ENCODE data around the gene SLC22A12.

The SLC22A12 gene

DNA sequence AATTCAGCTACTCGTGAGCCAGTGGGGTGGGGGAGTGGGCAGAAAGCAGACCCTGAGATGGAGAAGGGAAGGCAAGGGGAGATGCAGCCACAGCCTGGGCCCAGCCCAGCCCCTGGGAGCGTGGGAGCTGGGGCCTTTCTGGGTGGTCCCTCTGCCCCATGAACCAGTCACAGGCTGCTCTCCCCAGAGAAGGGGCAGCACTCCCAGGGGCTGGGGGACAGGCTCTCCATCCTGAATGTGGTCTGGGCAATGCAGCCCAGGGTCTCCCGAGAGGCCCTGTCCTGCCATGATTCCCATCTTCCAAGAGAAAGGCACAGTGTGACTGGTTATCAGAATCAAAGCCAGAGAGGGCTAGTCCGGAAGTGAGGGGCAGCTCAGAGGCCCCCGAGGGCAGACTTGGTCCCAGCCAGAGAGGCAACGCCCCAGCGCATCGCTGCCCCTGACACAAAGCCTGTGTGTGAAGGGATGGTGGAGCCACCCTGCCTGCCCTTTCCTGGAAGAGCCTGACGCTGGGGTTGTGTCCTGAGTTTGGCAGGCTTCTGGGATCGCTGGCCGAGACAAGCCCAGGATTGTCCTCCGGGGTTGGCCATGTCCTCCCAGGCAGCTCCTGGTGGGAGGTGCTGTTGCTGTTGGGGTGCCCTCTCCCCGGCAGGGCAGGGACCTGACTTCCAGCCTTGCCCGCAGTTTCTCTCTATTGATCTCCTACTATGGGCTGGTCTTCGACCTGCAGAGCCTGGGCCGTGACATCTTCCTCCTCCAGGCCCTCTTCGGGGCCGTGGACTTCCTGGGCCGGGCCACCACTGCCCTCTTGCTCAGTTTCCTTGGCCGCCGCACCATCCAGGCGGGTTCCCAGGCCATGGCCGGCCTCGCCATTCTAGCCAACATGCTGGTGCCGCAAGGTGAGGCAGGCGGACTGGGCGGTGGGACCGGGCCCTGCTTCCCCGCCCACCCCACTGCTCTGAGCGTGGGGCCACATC lies 23.8 kb upstream of the SLC22A12 start:
- peak overlapping the region; percentile 84 for H4K8ac ChIP-seq (ENCODE audit: low read length)
- H2BK12ac ChIP-seq (ENCODE audit: low read length in 2 of 2) = peak overlapping the region in 1 of 2 experiments; percentile 58
- H4K91ac ChIP-seq (ENCODE audit: low read length) = peak overlapping the region; percentile 45
- H3K18ac ChIP-seq (ENCODE audit: low read depth in 1 of 2, low read length in 2 of 2) = peak overlapping the region; percentile 26 to 54
- H2BK120ac ChIP-seq (ENCODE audit: low read depth, low read length) = peak overlapping the region; percentile 37
- peaks cover 3% of the 10 kb centered on the region for H3K4me1 ChIP-seq (ENCODE audit: control insufficient read depth, insufficient read depth, low read depth, low read length)
- H2AFZ ChIP-seq (ENCODE audit: low read depth, low read length) = no peak overlapping the region
- 89% methylated on average over 30 of the region's 30 CpGs for WGBS
- H3K4me2 ChIP-seq (ENCODE audit: low read length, poor library complexity, severe bottlenecking) = no peak overlapping the region
- H2BK15ac ChIP-seq (ENCODE audit: low read depth, poor library complexity, severe bottlenecking) = no peak overlapping the region
- H3K36me3 ChIP-seq (ENCODE audit: control insufficient read depth in 1 of 2, insufficient read depth in 2 of 2, low read depth in 1 of 2, low read length in 2 of 2) = no peaks in the 10 kb centered on the region
- H3K27me3 ChIP-seq (ENCODE audit: control insufficient read depth in 1 of 2, insufficient read depth in 1 of 2, low read length in 2 of 2) = peaks cover 8 to 16% of the 10 kb centered on the region in 2 experiments
- H3K79me1 ChIP-seq (replicated peaks; ENCODE audit: low read length, poor library complexity, severe bottlenecking) = no peaks in the 10 kb centered on the region
- no peaks in the 10 kb centered on the region for H3K9me3 ChIP-seq (ENCODE audit: control insufficient read depth, low read length)
- H3K27ac ChIP-seq (ENCODE audit: low read length, poor library complexity, severe bottlenecking) = no peak overlapping the region
- DNase-seq = no peak
- H2BK5ac ChIP-seq (ENCODE audit: low read depth, low read length, poor library complexity, severe bottlenecking) = no peak overlapping the region
- peak overlapping the region; percentile 29 to 40 for H3K4ac ChIP-seq (ENCODE audit: low read depth in 1 of 2, low read length in 2 of 2)
- peak overlapping the region; percentile 53 for H3K9ac ChIP-seq (ENCODE audit: low read length)
- no peak overlapping the region for H3K14ac ChIP-seq (ENCODE audit: low read length in 2 of 2)
- H3K23ac ChIP-seq (ENCODE audit: low read length in 2 of 2) = no peak overlapping the region
- no peak overlapping the region for H2AK5ac ChIP-seq (ENCODE audit: low read length, severe bottlenecking)
- H3K4me3 ChIP-seq (ENCODE audit: insufficient read depth in 1 of 2, low read depth in 1 of 2, low read length in 2 of 2) = peak overlapping the region in 1 of 2 experiments; percentile 16

DNA sequence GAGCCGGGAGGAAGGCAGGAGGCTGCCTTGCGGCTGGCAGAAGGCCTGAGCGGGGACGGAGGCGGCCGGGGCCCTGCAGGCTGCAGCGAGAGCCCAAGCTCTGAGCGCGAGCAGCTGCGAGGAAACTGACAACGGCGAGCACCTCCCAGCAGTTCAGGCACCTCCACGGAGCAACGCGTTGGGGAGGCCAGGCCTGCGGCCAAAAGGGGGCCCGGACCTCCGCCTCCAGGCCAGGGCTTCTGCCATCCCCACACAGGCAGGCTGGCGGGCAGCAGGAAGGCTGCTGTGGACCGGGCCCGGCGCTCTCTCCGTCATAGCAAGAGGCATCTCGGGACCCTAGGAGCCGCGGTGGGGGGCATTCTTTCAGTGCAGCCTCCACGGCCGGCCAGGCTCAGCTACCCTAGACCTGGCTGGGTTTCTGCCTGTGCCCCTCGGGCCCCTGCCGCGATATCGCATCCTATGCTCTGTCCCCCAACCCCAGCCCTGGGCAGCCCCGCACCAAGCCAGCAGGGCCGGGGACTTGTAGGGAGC lies 22.9 kb upstream of the SLC22A12 start:
- DNase-seq = no peak
- H2BK120ac ChIP-seq (ENCODE audit: low read depth, low read length) = no peak overlapping the region

DNA sequence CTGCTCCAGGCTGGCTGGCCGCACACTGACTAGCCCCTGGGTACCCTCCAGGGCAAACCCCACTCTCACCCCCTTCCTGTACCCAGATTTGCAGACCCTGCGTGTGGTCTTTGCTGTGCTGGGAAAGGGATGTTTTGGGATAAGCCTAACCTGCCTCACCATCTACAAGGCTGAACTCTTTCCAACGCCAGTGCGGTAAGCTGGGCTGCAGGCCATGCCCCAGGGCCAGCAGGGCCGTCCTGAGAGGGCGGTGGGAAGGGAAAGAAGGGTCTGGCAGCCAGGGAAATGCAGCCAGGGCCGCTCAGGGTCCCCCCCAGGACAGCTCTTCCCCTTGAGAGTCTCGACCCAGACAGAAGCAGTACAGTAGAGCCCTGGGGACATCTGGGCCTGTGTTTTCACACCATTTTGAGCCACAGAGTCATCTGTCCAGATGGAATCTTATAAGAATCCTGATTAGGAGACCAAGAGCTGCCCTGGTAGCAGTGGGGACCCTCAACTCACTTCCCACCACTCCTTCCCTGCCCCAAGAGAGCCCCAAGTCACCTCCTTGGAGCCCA lies 22.4 kb upstream of the SLC22A12 start:
- no peak overlapping the region for H3K23ac ChIP-seq (ENCODE audit: low read length in 2 of 2)
- H2BK120ac ChIP-seq (ENCODE audit: low read depth, low read length) = no peak overlapping the region
- no peak overlapping the region for H2BK5ac ChIP-seq (ENCODE audit: low read depth, low read length, poor library complexity, severe bottlenecking)
- no peak overlapping the region for H3K18ac ChIP-seq (ENCODE audit: low read depth in 1 of 2, low read length in 2 of 2)
- no peak overlapping the region for H4K91ac ChIP-seq (ENCODE audit: low read length)
- no peak for DNase-seq
- H3K27me3 ChIP-seq (ENCODE audit: control insufficient read depth in 1 of 2, insufficient read depth in 1 of 2, low read length in 2 of 2) = peaks cover 11 to 12% of the 10 kb centered on the region in 2 experiments
- no peak overlapping the region for H3K4ac ChIP-seq (ENCODE audit: low read depth in 1 of 2, low read length in 2 of 2)
- H3K36me3 ChIP-seq (ENCODE audit: control insufficient read depth in 1 of 2, insufficient read depth in 2 of 2, low read depth in 1 of 2, low read length in 2 of 2) = no peaks in the 10 kb centered on the region
- WGBS = 80% methylated on average over 6 of the region's 8 CpGs
- no peaks in the 10 kb centered on the region for H3K9me3 ChIP-seq (ENCODE audit: control insufficient read depth, low read length)
- peaks cover 3% of the 10 kb centered on the region for H3K4me1 ChIP-seq (ENCODE audit: control insufficient read depth, insufficient read depth, low read depth, low read length)
- H2AFZ ChIP-seq (ENCODE audit: low read depth, low read length) = no peak overlapping the region
- no peak overlapping the region for H3K14ac ChIP-seq (ENCODE audit: low read length in 2 of 2)
- no peak overlapping the region for H2BK15ac ChIP-seq (ENCODE audit: low read depth, poor library complexity, severe bottlenecking)
- no peak overlapping the region for H3K27ac ChIP-seq (ENCODE audit: low read length, poor library complexity, severe bottlenecking)
- no peak overlapping the region for H3K4me3 ChIP-seq (ENCODE audit: insufficient read depth in 1 of 2, low read depth in 1 of 2, low read length in 2 of 2)
- H3K79me1 ChIP-seq (replicated peaks; ENCODE audit: low read length, poor library complexity, severe bottlenecking) = no peaks in the 10 kb centered on the region
- H4K8ac ChIP-seq (ENCODE audit: low read length) = no peak overlapping the region
- H3K4me2 ChIP-seq (ENCODE audit: low read length, poor library complexity, severe bottlenecking) = no peak overlapping the region
- no peak overlapping the region for H3K9ac ChIP-seq (ENCODE audit: low read length)
- no peak overlapping the region for H2AK5ac ChIP-seq (ENCODE audit: low read length, severe bottlenecking)
- no peak overlapping the region for H2BK12ac ChIP-seq (ENCODE audit: low read length in 2 of 2)

More for the DNA sequence above, 22.9 kb upstream of the SLC22A12 start:
- H3K4me1 ChIP-seq (ENCODE audit: control insufficient read depth, insufficient read depth, low read depth, low read length) = peaks cover 3% of the 10 kb centered on the region
- H4K8ac ChIP-seq (ENCODE audit: low read length) = no peak overlapping the region
- no peaks in the 10 kb centered on the region for H3K9me3 ChIP-seq (ENCODE audit: control insufficient read depth, low read length)
- H3K4me3 ChIP-seq (ENCODE audit: insufficient read depth in 1 of 2, low read depth in 1 of 2, low read length in 2 of 2) = no peak overlapping the region
- H2AK5ac ChIP-seq (ENCODE audit: low read length, severe bottlenecking) = no peak overlapping the region
- H2BK5ac ChIP-seq (ENCODE audit: low read depth, low read length, poor library complexity, severe bottlenecking) = no peak overlapping the region
- H2BK12ac ChIP-seq (ENCODE audit: low read length in 2 of 2) = no peak overlapping the region
- H3K18ac ChIP-seq (ENCODE audit: low read depth in 1 of 2, low read length in 2 of 2) = no peak overlapping the region
- H2AFZ ChIP-seq (ENCODE audit: low read depth, low read length) = no peak overlapping the region
- no peaks in the 10 kb centered on the region for H3K79me1 ChIP-seq (replicated peaks; ENCODE audit: low read length, poor library complexity, severe bottlenecking)
- H2BK15ac ChIP-seq (ENCODE audit: low read depth, poor library complexity, severe bottlenecking) = no peak overlapping the region
- no peak overlapping the region for H3K4ac ChIP-seq (ENCODE audit: low read depth in 1 of 2, low read length in 2 of 2)
- no peak overlapping the region for H3K14ac ChIP-seq (ENCODE audit: low read length in 2 of 2)
- no peak overlapping the region for H3K9ac ChIP-seq (ENCODE audit: low read length)
- H4K91ac ChIP-seq (ENCODE audit: low read length) = no peak overlapping the region
- no peak overlapping the region for H3K27ac ChIP-seq (ENCODE audit: low read length, poor library complexity, severe bottlenecking)
- H3K27me3 ChIP-seq (ENCODE audit: control insufficient read depth in 1 of 2, insufficient read depth in 1 of 2, low read length in 2 of 2) = peaks cover 12% of the 10 kb centered on the region in 2 experiments
- H3K4me2 ChIP-seq (ENCODE audit: low read length, poor library complexity, severe bottlenecking) = no peak overlapping the region
- no peak overlapping the region for H3K23ac ChIP-seq (ENCODE audit: low read length in 2 of 2)
- H3K36me3 ChIP-seq (ENCODE audit: control insufficient read depth in 1 of 2, insufficient read depth in 2 of 2, low read depth in 1 of 2, low read length in 2 of 2) = no peaks in the 10 kb centered on the region
- WGBS = 81% methylated on average over 34 of the region's 34 CpGs
